Upper lobe of left lung (tissue), 6 donors: ENCODE results near the gene ALCAM. TPM values are rescaled to one million over a fixed set of nuclear protein-coding genes. Genes with fewer than 3 reads are reported as not detected.

Experiments
- ATAC-seq, 2 donors: fragments of 200-7000 bp; cut with Tn5 transposase; one replicate each; pipeline ENCODE4 v1.9.1; 2022; ENCODE audit warnings: mild to moderate bottlenecking in 2 of 2, moderate library complexity in 2 of 2; ENCODE audit not compliant: low FRiP score in 2 of 2
- DNase-seq, 2 donors: peaks; one replicate each; pipeline ENCODE4 v3.0.0-alpha.2; 2019 to 2020
- H3K27ac ChIP-seq, 4 donors: fragments of 200-600 bp; sonication (generic); one replicate each; pipeline ENCODE4 v1.5.1; 2016 to 2019
- H3K27me3 ChIP-seq, 4 donors: fragments of 200-600 bp; sonication (generic); one replicate each; pipeline ENCODE4 v1.5.1; 2017 to 2019
- H3K36me3 ChIP-seq, 4 donors: fragments of 200-600 bp; sonication (generic); one replicate each; pipeline ENCODE4 v1.5.1; 2016 to 2019
- H3K4me1 ChIP-seq, 4 donors: fragments of 200-600 bp; sonication (generic); one replicate each; pipeline ENCODE4 v1.5.1; 2018 to 2019
- H3K4me3 ChIP-seq, 4 donors: fragments of 200-600 bp; sonication (generic); one replicate each; pipeline ENCODE4 v1.5.1; 2017 to 2019; ENCODE audit warnings: mild to moderate bottlenecking in 2 of 4, moderate library complexity in 1 of 4
- H3K9me3 ChIP-seq, 4 donors: fragments of 200-600 bp; sonication (generic); one replicate each; pipeline ENCODE4 v1.5.1; 2018 to 2019
- CTCF ChIP-seq, 6 experiments: fragments of 450-650 bp in 4 of 6; fragments of 200-600 bp in 2 of 6; sonication (generic) in 2 of 6; IDR thresholded peaks; one replicate each; pipeline ENCODE4 v1.5.1; 2016 to 2019; ENCODE audit warnings: antibody characterized with exemption in 6 of 6
- EP300 ChIP-seq, 4 donors: sonication (generic); formaldehyde crosslinking; IDR thresholded peaks; one replicate each; pipeline ENCODE4 v1.5.1; 2017; ENCODE audit warnings: antibody characterized with exemption in 4 of 4, control low read depth in 2 of 4
- POLR2A ChIP-seq, 4 donors: fragments of 450-650 bp; IDR thresholded peaks; one replicate each; pipeline ENCODE4 v1.5.1; 2016 to 2017; ENCODE audit warnings: antibody characterized with exemption in 4 of 4, mild to moderate bottlenecking in 2 of 4
- POLR2AphosphoS5 ChIP-seq, 2 donors: sonication (generic); formaldehyde crosslinking; IDR thresholded peaks; one replicate each; pipeline ENCODE4 v1.5.1; 2017; ENCODE audit warnings: antibody characterized with exemption in 2 of 2
- WGBS, 2 donors: methylation state at CpG; one replicate each; pipeline ENCODE4 v1.1.5; 2017 to 2018; 5-methylcytosine and 5-hydroxymethylcytosine counted together
- total RNA-seq, 6 donors: library from RNA; depleted of rRNA in 4 of 6; stranded (reverse); fragments of >200 nt in 4 of 6; gene quantifications; one replicate each; pipeline versions ENCODE4 v1.1.0 to v1.2.1, GENCODE V29; 2016 to 2021
- donor health status: DM: no; HTN: no; CAD: no; lungs with moderate emphysema.
- donor health status: DM: no; HTN: yes; CAD: no; lungs with severe emphysema.

The ALCAM gene
- total RNA-seq, 6 donors from 2014 or later, result 129 to 390 (median 186) TPM

GRCh38 chr3:105334138-105334882 lies 32.4 kb upstream of the ALCAM start:
- Histone ChIP-seq H3K27me3 (no peaks in the 10 kb centered on the region), H3K9me3 (peaks cover 0 to 11% (median 5%) of the 10 kb centered on the region in 4 donors), H3K4me1 (no peaks in the 10 kb centered on the region), H3K36me3 (no peaks in the 10 kb centered on the region), H3K27ac (no peak overlapping the region), H3K4me3 (no peak overlapping the region)
- ATAC-seq (no peak), DNase-seq (no peak)
- no peak for TF ChIP-seq POLR2A (IDR thresholded peaks at IDR 0.05)
- no peak for TF ChIP-seq CTCF (IDR thresholded peaks at IDR 0.05)
- TF ChIP-seq EP300 (IDR thresholded peaks at IDR 0.05), result no peak
- TF ChIP-seq POLR2AphosphoS5 (IDR thresholded peaks at IDR 0.05), result no peak
- WGBS, 2 donors, result 77 to 87% methylated on average over 1 of the region's 1 CpG

GRCh38 chr3:105339946-105340345 lies 26.8 kb upstream of the ALCAM start:
- no peaks in the 10 kb centered on the region for H3K4me1 ChIP-seq
- TF ChIP-seq POLR2A (IDR thresholded peaks at IDR 0.05), result no peak
- TF ChIP-seq EP300 (IDR thresholded peaks at IDR 0.05), result no peak
- no peak for TF ChIP-seq CTCF (IDR thresholded peaks at IDR 0.05)
- TF ChIP-seq POLR2AphosphoS5 (IDR thresholded peaks at IDR 0.05), result no peak
- no peaks in the 10 kb centered on the region for H3K36me3 ChIP-seq
- no peaks in the 10 kb centered on the region for H3K9me3 ChIP-seq
- H3K27ac ChIP-seq, result no peak overlapping the region
- DNase-seq (no peak), ATAC-seq (no peak)
- H3K4me3 ChIP-seq, result no peak overlapping the region
- no peaks in the 10 kb centered on the region for H3K27me3 ChIP-seq
- 37 to 40% methylated on average over 1 of the region's 1 CpG for WGBS, 2 donors

GRCh38 chr3:105343991-105344390 lies 22.7 kb upstream of the ALCAM start:
- no peak for ATAC-seq
- no peaks in the 10 kb centered on the region for H3K27me3 ChIP-seq
- no peaks in the 10 kb centered on the region for H3K4me1 ChIP-seq
- no peak for DNase-seq
- no peak for TF ChIP-seq CTCF (IDR thresholded peaks at IDR 0.05)
- TF ChIP-seq EP300 (IDR thresholded peaks at IDR 0.05), result no peak
- no peak for TF ChIP-seq POLR2A (IDR thresholded peaks at IDR 0.05)
- TF ChIP-seq POLR2AphosphoS5 (IDR thresholded peaks at IDR 0.05), result no peak
- 69 to 80% methylated on average over 5 of the region's 5 CpGs for WGBS, 2 donors
- no peak overlapping the region for H3K27ac ChIP-seq
- H3K9me3 ChIP-seq, result no peaks in the 10 kb centered on the region
- H3K4me3 ChIP-seq, result no peak overlapping the region
- H3K36me3 ChIP-seq, result no peaks in the 10 kb centered on the region

- Histone ChIP-seq H3K9me3 (no peaks in the 10 kb centered on the region), H3K4me1 (no peaks in the 10 kb centered on the region), H3K27me3 (no peaks in the 10 kb centered on the region), H3K4me3 (no peak overlapping the region), H3K27ac (no peak overlapping the region), H3K36me3 (no peaks in the 10 kb centered on the region)
- TF ChIP-seq CTCF (IDR thresholded peaks at IDR 0.05) (no peak), EP300 (IDR thresholded peaks at IDR 0.05) (no peak), POLR2A (IDR thresholded peaks at IDR 0.05) (no peak), POLR2AphosphoS5 (IDR thresholded peaks at IDR 0.05) (no peak)
- DNase-seq (no peak), ATAC-seq (no peak)
- 79 to 81% methylated on average over 5 of the region's 5 CpGs for WGBS, 2 donors
Observed at GRCh38 chr3:105345156-105345555, 21.6 kb upstream of the ALCAM start.
